ENCODE data around the gene PPFIA2. TPM values are rescaled to one million over a fixed set of nuclear protein-coding genes. Genes with fewer than 3 reads are reported as not detected.

PPFIA2 gene
- polyA plus RNA-seq, 1 of the 3 experiments (the other 2 are of a cell fraction), result not detected

GRCh38 chr12:81757731-81758365 lies 1.3 kb downstream of the PPFIA2 start:
- Histone ChIP-seq H3K9ac (no peak overlapping the region), H3K27me3 (ENCODE audit: insufficient read depth) (peaks cover 18% of the 10 kb centered on the region; the same call in 1 of the 2 replicates), H3K4me1 (ENCODE audit: control insufficient read depth in 1 of 2, insufficient read depth in 2 of 2, low read depth in 1 of 2, low read length in 1 of 2) (no peaks in the 10 kb centered on the region; a peak in 2 of 4 replicates), H3K9me3 (no peaks in the 10 kb centered on the region), H3K27ac (ENCODE audit: low read depth in 2 of 2, low read length in 1 of 2) (no peak overlapping the region), H3K36me3 (replicated peaks in 1 of 2; ENCODE audit: control insufficient read depth in 1 of 2, insufficient read depth in 2 of 2, low read length in 1 of 2) (no peaks in the 10 kb centered on the region), H3K4me3 (ENCODE audit: low read depth in 2 of 2, low read length in 1 of 2) (peak overlapping the region; percentile 48 to 66; a peak in 3 of 4 replicates), H3K4me2 (peak overlapping the region; percentile 93), H3K9me2 (no peaks in the 10 kb centered on the region), H3F3A (replicated peaks; ENCODE audit: insufficient read depth) (no peaks in the 10 kb centered on the region), H4K20me1 (ENCODE audit: insufficient read depth) (no peaks in the 10 kb centered on the region), H3K79me2 (ENCODE audit: insufficient read depth) (no peaks in the 10 kb centered on the region), H2AFZ (ENCODE audit: low read depth) (peak overlapping the region; percentile 91; the same call in 1 of the 2 replicates)
- 10% methylated on average over 7 of the region's 7 CpGs for WGBS (ENCODE audit: low lambda C conversion rate)
- ChIA-PET POLR2A (no interaction called here), CTCF (interaction anchor here (0.7 to 1.3 kb wide), 3 partner anchors 22 to 601 kb away, joined by 3 read pairs; partner anchors contain the start of genes CCDC59 and METTL25)
- peak; percentile 3 for DNase-seq
- no peak for TF ChIP-seq ELF1 (IDR thresholded peaks at IDR 0.05)
- TF ChIP-seq EZH2phosphoT487 (IDR thresholded peaks at IDR 0.05; ENCODE audit: borderline replicate concordance, low read depth), result no peak
- no peak for TF ChIP-seq SIN3A (IDR thresholded peaks at IDR 0.05; ENCODE audit: borderline replicate concordance, low read depth, low read length)
- TF ChIP-seq MAX (IDR thresholded peaks at IDR 0.05; ENCODE audit: low read depth), result no peak
- TF ChIP-seq TCF12 (IDR thresholded peaks at IDR 0.05), result no peak
- TF ChIP-seq YY1 (IDR thresholded peaks at IDR 0.05; ENCODE audit: low read depth), result no peak

- H3K27ac ChIP-seq (ENCODE audit: low read depth in 2 of 2, low read length in 1 of 2), result no peak overlapping the region
- no peaks in the 10 kb centered on the region for H3K9me2 ChIP-seq
- H3K9ac ChIP-seq, result no peak overlapping the region
- H3K36me3 ChIP-seq (replicated peaks in 1 of 2; ENCODE audit: control insufficient read depth in 1 of 2, insufficient read depth in 2 of 2, low read length in 1 of 2), result no peaks in the 10 kb centered on the region
- no peaks in the 10 kb centered on the region for H3K27me3 ChIP-seq (ENCODE audit: insufficient read depth)
- DNase-seq, result no peak
- ChIA-PET POLR2A (no interaction called here), CTCF (no interaction called here)
- H3K4me2 ChIP-seq, result no peak overlapping the region
- H3K9me3 ChIP-seq, result no peaks in the 10 kb centered on the region
- H4K20me1 ChIP-seq (ENCODE audit: insufficient read depth), result no peaks in the 10 kb centered on the region
- TF ChIP-seq YY1 (IDR thresholded peaks at IDR 0.05; ENCODE audit: low read depth), result no peak
- TF ChIP-seq RCOR1 (IDR thresholded peaks at IDR 0.05; ENCODE audit: low read length), result no peak
- no peak for TF ChIP-seq RXRA (IDR thresholded peaks at IDR 0.05; ENCODE audit: borderline replicate concordance, low read depth)
- TF ChIP-seq FOXM1 (IDR thresholded peaks at IDR 0.05; ENCODE audit: low read depth), result no peak
- TF ChIP-seq MEF2A (IDR thresholded peaks at IDR 0.05; ENCODE audit: borderline replicate concordance, low read depth), result no peak
- TF ChIP-seq REST (IDR thresholded peaks at IDR 0.05; ENCODE audit: low read depth, low read length), result no peak
- TF ChIP-seq EP300 (IDR thresholded peaks at IDR 0.05; ENCODE audit: borderline replicate concordance in 1 of 2, low read depth in 1 of 2, low read length in 1 of 2), result no peak
- TF ChIP-seq TAF1 (IDR thresholded peaks at IDR 0.05; ENCODE audit: borderline replicate concordance, low read depth, low read length), result no peak
- no peaks in the 10 kb centered on the region for H3F3A ChIP-seq (replicated peaks; ENCODE audit: insufficient read depth)
- 49% methylated on average over 2 of the region's 2 CpGs for WGBS (ENCODE audit: low lambda C conversion rate)
- no peaks in the 10 kb centered on the region for H3K79me2 ChIP-seq (ENCODE audit: insufficient read depth)
- no peaks in the 10 kb centered on the region for H3K4me1 ChIP-seq (ENCODE audit: control insufficient read depth in 1 of 2, insufficient read depth in 2 of 2, low read depth in 1 of 2, low read length in 1 of 2)
- H3K4me3 ChIP-seq (ENCODE audit: low read depth in 2 of 2, low read length in 1 of 2), result no peak overlapping the region
- H2AFZ ChIP-seq (ENCODE audit: low read depth), result no peak overlapping the region
Measured at GRCh38 chr12:81729781-81730180, 29.4 kb downstream of the PPFIA2 start.
